ENCODE data around the gene NRAS. TPM values are rescaled to one million over a fixed set of nuclear protein-coding genes. Genes with fewer than 3 reads are reported as not detected.

NRAS gene
- total RNA-seq, 1 experiment from 2014 or later, result 72.9 TPM

GRCh38 chr1:114666954-114667353 lies 49.6 kb downstream of the NRAS start:
- Histone ChIP-seq H4K8ac (replicated peaks; ENCODE audit: insufficient read length, low read depth, low read length) (no peak overlapping the region), H2BK15ac (ENCODE audit: low read depth, low read length) (no peak overlapping the region), H2BK20ac (ENCODE audit: low read depth, low read length, poor library complexity, severe bottlenecking) (no peak overlapping the region), H2BK12ac (ENCODE audit: insufficient read length, low read depth, low read length) (no peak overlapping the region), H3K14ac (ENCODE audit: insufficient read depth, low read length) (no peak overlapping the region), H3K27ac (ENCODE audit: insufficient read length, low read depth, low read length) (no peak overlapping the region), H3K79me1 (ENCODE audit: insufficient read depth, low read depth, low read length, poor library complexity, severe bottlenecking) (no peaks in the 10 kb centered on the region), H3K56ac (ENCODE audit: insufficient read length, low read depth, low read length) (no peak overlapping the region), H3K9ac (ENCODE audit: extremely low read depth, insufficient read length, low read length) (no peak overlapping the region), H3K23me2 (ENCODE audit: insufficient read length, low read depth, low read length, poor library complexity, severe bottlenecking) (peaks cover 14% of the 10 kb centered on the region), H3K18ac (ENCODE audit: insufficient read length, low read depth, low read length) (no peak overlapping the region), H4K5ac (ENCODE audit: insufficient read length, low read depth, low read length) (no peak overlapping the region), H2AK5ac (ENCODE audit: insufficient read length, low read length) (no peak overlapping the region), H3K23ac (ENCODE audit: insufficient read length, low read depth, low read length) (no peak overlapping the region), H4K91ac (ENCODE audit: insufficient read length, low read depth, low read length) (no peak overlapping the region), H3K79me2 (ENCODE audit: insufficient read depth, low read length) (no peaks in the 10 kb centered on the region), H3T11ph (ENCODE audit: low read length) (no peak overlapping the region), H2BK5ac (ENCODE audit: insufficient read length, low read length) (no peak overlapping the region), H4K20me1 (ENCODE audit: control insufficient read depth, insufficient read depth, insufficient read length) (no peaks in the 10 kb centered on the region), H3K9me3 (ENCODE audit: control insufficient read depth, low read depth, low read length) (no peaks in the 10 kb centered on the region), H2AFZ (ENCODE audit: low read length) (no peak overlapping the region), H3K4ac (ENCODE audit: low read depth, low read length) (no peak overlapping the region), H3K4me1 (ENCODE audit: insufficient read depth, low read length) (no peaks in the 10 kb centered on the region), H2BK120ac (ENCODE audit: low read depth, low read length, poor library complexity, severe bottlenecking) (no peak overlapping the region), H3K27me3 (ENCODE audit: insufficient read depth, low read length) (no peaks in the 10 kb centered on the region), H3K4me2 (ENCODE audit: insufficient read depth, insufficient read length, low read length) (no peak overlapping the region)
- WGBS (ENCODE audit: extremely low coverage, insufficient read length, low lambda C conversion rate), result 100% methylated on average over 2 of the region's 3 CpGs
- TF ChIP-seq CTCF (conservative IDR thresholded peaks at IDR 0.05), result no peak
- Mint-ChIP-seq H3K36me3 (ENCODE audit: insufficient read depth in 1 of 3, low read depth in 3 of 3) (no peaks in the 10 kb centered on the region), H3K9me3 (no peaks in the 10 kb centered on the region; a peak in 1 of 5 replicates), H3K27ac (no peak overlapping the region), H3K4me3 (no peak overlapping the region), H3K4me1 (peaks cover 9% of the 10 kb centered on the region in 2 experiments), H3K27me3 (ENCODE audit: low read depth) (peaks cover 16% of the 10 kb centered on the region)
- DNase-seq, result no peak

Measured in H9 (cell line).